Measurements from ENCODE around the gene GUCD1. TPM values are rescaled to one million over a fixed set of nuclear protein-coding genes. Genes with fewer than 3 reads are reported as not detected.

GUCD1 gene
- total RNA-seq, 1 experiment from 2014 or later, result 48.4 TPM

DNA sequence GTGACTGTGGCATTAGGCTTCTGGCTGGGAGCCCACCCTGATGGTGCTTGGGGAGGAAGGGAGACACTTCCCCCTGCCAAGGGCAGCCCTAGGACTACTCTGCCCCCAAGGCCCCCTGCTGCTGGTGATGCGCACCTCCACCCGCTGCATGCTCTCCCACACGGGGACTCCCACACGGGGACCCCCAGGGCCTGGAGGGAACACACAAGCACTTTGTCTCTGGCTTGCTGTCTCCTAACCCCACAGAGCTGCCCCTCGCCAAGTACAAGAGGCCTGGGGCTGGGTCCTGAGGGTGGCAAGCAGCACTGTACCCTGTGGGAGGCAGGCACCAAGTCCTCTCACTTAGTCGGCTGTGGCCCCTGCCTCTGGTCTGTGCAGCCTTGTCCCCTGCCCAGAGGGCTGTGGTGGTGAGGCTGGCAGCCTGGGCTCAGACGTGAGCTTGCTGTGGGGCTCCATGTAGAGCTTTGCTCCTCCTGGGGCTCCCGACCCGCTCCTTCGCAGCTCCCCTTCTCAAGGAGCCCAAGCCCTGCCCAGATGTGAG, 30.0 kb upstream of the GUCD1 start:
- Mint-ChIP-seq H3K9me3 (ENCODE audit: unreplicated experiment) (no peaks in the 10 kb centered on the region), H3K27me3 (ENCODE audit: insufficient read depth, unreplicated experiment) (no peaks in the 10 kb centered on the region), H3K27ac (ENCODE audit: low read depth, unreplicated experiment) (no peak overlapping the region), H3K4me3 (ENCODE audit: unreplicated experiment) (no peak overlapping the region), H3K36me3 (ENCODE audit: insufficient read depth, unreplicated experiment) (no peaks in the 10 kb centered on the region), H3K4me1 (ENCODE audit: insufficient read depth, unreplicated experiment) (peaks cover 8% of the 10 kb centered on the region)
- intact Hi-C loops (cut with micrococcal nuclease), result no loop called here
- no TSS peak for BruUV-seq (replicated peaks)
- DNase-seq (ENCODE audit: unreplicated experiment), result no peak
- TF ChIP-seq CTCF (IDR thresholded peaks at IDR 0.05; ENCODE audit: unreplicated experiment), result no peak
- POLR2A ChIA-PET, result no interaction called here
- CTCF ChIA-PET, result interaction anchor here (0.7 kb wide), 1 partner anchor 16 kb away, joined by 3 read pairs; no protein-coding TSS in a partner anchor

GRCh38 chr22:24584166-24584790, 29.3 kb upstream of the GUCD1 start:
- CTCF ChIA-PET, result interaction anchor here (0.7 kb wide), 1 partner anchor 16 kb away, joined by 3 read pairs; no protein-coding TSS in a partner anchor
- Mint-ChIP-seq H3K4me3 (ENCODE audit: unreplicated experiment) (no peak overlapping the region), H3K27me3 (ENCODE audit: insufficient read depth, unreplicated experiment) (no peaks in the 10 kb centered on the region), H3K36me3 (ENCODE audit: insufficient read depth, unreplicated experiment) (no peaks in the 10 kb centered on the region), H3K9me3 (ENCODE audit: unreplicated experiment) (no peaks in the 10 kb centered on the region), H3K4me1 (ENCODE audit: insufficient read depth, unreplicated experiment) (peaks cover 8% of the 10 kb centered on the region), H3K27ac (ENCODE audit: low read depth, unreplicated experiment) (no peak overlapping the region)
- no peak for TF ChIP-seq CTCF (IDR thresholded peaks at IDR 0.05; ENCODE audit: unreplicated experiment)
- DNase-seq (ENCODE audit: unreplicated experiment), result no peak
- intact Hi-C loops (cut with micrococcal nuclease), result no loop called here
- POLR2A ChIA-PET, result interaction anchor here (0.9 to 1.4 kb wide), 2 partner anchors 11 to 20 kb away, joined by 4 to 5 read pairs; no protein-coding TSS in a partner anchor
- BruUV-seq (replicated peaks), result no TSS peak

- peaks cover 3% of the 10 kb centered on the region for H3K36me3 Mint-ChIP-seq (ENCODE audit: insufficient read depth, unreplicated experiment)
- intact Hi-C loops (cut with micrococcal nuclease), result no loop called here
- ChIA-PET CTCF (interaction anchor here (0.6 kb wide), 1 partner anchor 74 kb away, joined by 3 read pairs; no protein-coding TSS in a partner anchor), POLR2A (interaction anchor here (0.9 to 1.4 kb wide), 2 partner anchors 11 to 20 kb away, joined by 4 to 5 read pairs; no protein-coding TSS in a partner anchor)
- H3K4me3 Mint-ChIP-seq (ENCODE audit: unreplicated experiment), result no peak overlapping the region
- no peak overlapping the region for H3K27ac Mint-ChIP-seq (ENCODE audit: low read depth, unreplicated experiment)
- H3K4me1 Mint-ChIP-seq (ENCODE audit: insufficient read depth, unreplicated experiment), result peaks cover 13% of the 10 kb centered on the region
- H3K9me3 Mint-ChIP-seq (ENCODE audit: unreplicated experiment), result no peaks in the 10 kb centered on the region
- no peak for TF ChIP-seq CTCF (IDR thresholded peaks at IDR 0.05; ENCODE audit: unreplicated experiment)
- DNase-seq (ENCODE audit: unreplicated experiment), result no peak
- H3K27me3 Mint-ChIP-seq (ENCODE audit: insufficient read depth, unreplicated experiment), result no peaks in the 10 kb centered on the region
- no TSS peak for BruUV-seq (replicated peaks)
Measured at GRCh38 chr22:24583221-24584165, 28.6 kb upstream of the GUCD1 start.
